Psoas muscle (tissue), 8 donors: Measurements from ENCODE around the gene MYO15B. TPM values are rescaled to one million over a fixed set of nuclear protein-coding genes. Genes with fewer than 3 reads are reported as not detected.

Experiments used
- ATAC-seq, 4 donors: fragments of 200-7000 bp; cut with Tn5 transposase; one replicate each; pipeline ENCODE4 v1.9.1; 2020; ENCODE audit warnings: moderate library complexity in 3 of 4, mild to moderate bottlenecking in 2 of 4
- DNase-seq, 2 donors: peaks; one replicate each; pipeline ENCODE4 v3.0.0-alpha.2; 2020
- H3K27ac ChIP-seq: fragments of 200-600 bp; one replicate; pipeline ENCODE4 v1.8.0; 2022
- H3K27me3 ChIP-seq, 3 donors: fragments of 200-600 bp in 1 of 3; one replicate each; pipeline versions ENCODE4 v1.6.1 to v1.8.0; 2013 to 2022; ENCODE audit warnings: low read length in 2 of 3, mild to moderate bottlenecking in 2 of 3, moderate library complexity in 1 of 3; ENCODE audit not compliant: insufficient read depth in 3 of 3
- H3K36me3 ChIP-seq, 2 donors: fragments of 200-600 bp in 1 of 2; one replicate each; pipeline versions ENCODE4 v1.6.1 to v1.8.0; 2013 to 2022; ENCODE audit warnings: low read depth in 1 of 2, mild to moderate bottlenecking in 1 of 2, moderate library complexity in 1 of 2; ENCODE audit not compliant: insufficient read depth in 1 of 2
- H3K4me1 ChIP-seq: fragments of 200-600 bp; one replicate; pipeline ENCODE4 v1.8.0; 2022
- H3K4me3 ChIP-seq: fragments of 200-600 bp; one replicate; pipeline ENCODE4 v1.8.0; 2022; ENCODE audit warnings: mild to moderate bottlenecking
- H3K9me3 ChIP-seq: fragments of 200-600 bp; one replicate; pipeline ENCODE4 v1.8.0; 2022
- WGBS, 3 donors: extraction: QIAGEN DNeasy Blood & Tissue Kit; methylation state at CpG; one replicate each; pipeline versions ENCODE4 v1.1.6 to v1.1.7; 2013; 5-methylcytosine and 5-hydroxymethylcytosine counted together
- intact Hi-C, 2 donors: fragments of 100-400 bp; cut with DNase I; formaldehyde crosslinking; loops; one replicate each; pipeline versions ENCODE4 v1.11.0 to v1.14.2; 2022
- polyA plus RNA-seq, 3 donors: library from polyadenylated mRNA; stranded (reverse); fragments of 200-250 nt; gene quantifications; one replicate each; pipeline ENCODE4 v1.2.3, GENCODE V29; 2013
- total RNA-seq, 4 donors: library from RNA; stranded (reverse); fragmentation: NEBNext Ultra II Directional in 2 of 4; extraction: Animal tissue kit (Norgen Biotek cat#: 25700) in 2 of 4; gene quantifications; one replicate each; pipeline versions ENCODE4 v1.2.1 to v1.2.4, GENCODE V29; 2021 to 2023
- TF ChIP-seq, protein P1 (sequence below): fragments of 200-600 bp; IDR thresholded peaks from one replicate; pipeline ENCODE4 v1.8.0; 2022; ENCODE audit warnings: antibody characterized with exemption
- donor health status: healthy with polysubstance abuse.
- donor health status: DM: no; HTN: no; CAD: no; lungs with moderate emphysema.
- donor health status: Bipolar disorder and iron deficiency.
- donor health status: healthy.
- donor health status: DM: yes; HTN: yes; CAD: no.
- donor health status: DM: no; HTN: no; CAD: no.
- donor health status: DM: no; HTN: no; CAD: no.
- donor health status: DM: yes; HTN: yes; CAD: no.

Gene MYO15B
- total and polyA plus RNA-seq, 7 donors = 5.2 to 28.2 (median 16.7) TPM

DNA sequence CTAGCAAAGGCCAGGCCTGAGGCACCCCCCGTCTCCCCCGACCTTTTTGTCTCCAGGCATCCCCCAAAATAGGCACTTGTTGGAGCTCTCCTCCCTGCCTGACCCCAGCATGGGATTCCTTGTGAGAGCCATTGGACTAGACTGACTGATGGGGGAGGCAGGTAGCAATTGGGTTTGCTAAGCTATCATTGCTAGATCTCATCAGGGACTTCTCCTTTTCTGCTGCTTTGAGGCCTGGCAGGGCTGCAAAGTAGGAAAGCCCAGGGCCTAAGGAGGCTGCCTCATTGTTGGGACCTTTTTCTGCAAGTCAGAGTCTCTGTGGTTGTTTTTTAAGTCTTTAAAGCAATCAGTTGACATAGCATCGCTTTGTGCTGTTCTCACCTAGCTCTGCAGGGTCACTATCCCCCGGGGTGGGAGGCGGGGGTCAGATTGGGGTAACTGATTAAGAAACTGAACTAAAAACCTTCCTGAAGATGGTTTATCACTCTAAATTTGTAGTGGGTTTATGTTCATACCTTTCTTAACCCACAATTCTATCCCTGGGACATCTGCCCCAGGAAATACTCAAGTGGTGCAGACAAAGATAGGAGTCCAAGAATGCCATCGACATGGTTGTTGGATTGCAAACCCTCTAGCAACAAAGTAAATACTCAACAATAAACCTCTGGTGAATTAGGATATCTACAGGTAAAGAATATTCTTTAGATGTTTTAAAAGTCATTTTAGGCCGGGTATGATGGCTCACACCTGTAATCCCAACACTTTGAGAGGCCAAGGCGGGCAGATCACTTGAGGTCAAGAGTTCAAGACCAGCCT is 34.1 kb upstream of the MYO15B start:
- Histone ChIP-seq H3K27ac (no peak overlapping the region), H3K9me3 (no peaks in the 10 kb centered on the region), H3K4me1 (no peaks in the 10 kb centered on the region), H3K27me3 (no peaks in the 10 kb centered on the region), H3K36me3 (no peaks in the 10 kb centered on the region), H3K4me3 (no peak overlapping the region)
- TF ChIP-seq, protein P1, sequence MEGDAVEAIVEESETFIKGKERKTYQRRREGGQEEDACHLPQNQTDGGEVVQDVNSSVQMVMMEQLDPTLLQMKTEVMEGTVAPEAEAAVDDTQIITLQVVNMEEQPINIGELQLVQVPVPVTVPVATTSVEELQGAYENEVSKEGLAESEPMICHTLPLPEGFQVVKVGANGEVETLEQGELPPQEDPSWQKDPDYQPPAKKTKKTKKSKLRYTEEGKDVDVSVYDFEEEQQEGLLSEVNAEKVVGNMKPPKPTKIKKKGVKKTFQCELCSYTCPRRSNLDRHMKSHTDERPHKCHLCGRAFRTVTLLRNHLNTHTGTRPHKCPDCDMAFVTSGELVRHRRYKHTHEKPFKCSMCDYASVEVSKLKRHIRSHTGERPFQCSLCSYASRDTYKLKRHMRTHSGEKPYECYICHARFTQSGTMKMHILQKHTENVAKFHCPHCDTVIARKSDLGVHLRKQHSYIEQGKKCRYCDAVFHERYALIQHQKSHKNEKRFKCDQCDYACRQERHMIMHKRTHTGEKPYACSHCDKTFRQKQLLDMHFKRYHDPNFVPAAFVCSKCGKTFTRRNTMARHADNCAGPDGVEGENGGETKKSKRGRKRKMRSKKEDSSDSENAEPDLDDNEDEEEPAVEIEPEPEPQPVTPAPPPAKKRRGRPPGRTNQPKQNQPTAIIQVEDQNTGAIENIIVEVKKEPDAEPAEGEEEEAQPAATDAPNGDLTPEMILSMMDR = no peak
- WGBS, 3 donors = 86 to 90% (median 88%) methylated on average over 8 of the region's 8 CpGs
- ATAC-seq = no peak
- no peak for DNase-seq
- intact Hi-C loops = no loop called here

DNA sequence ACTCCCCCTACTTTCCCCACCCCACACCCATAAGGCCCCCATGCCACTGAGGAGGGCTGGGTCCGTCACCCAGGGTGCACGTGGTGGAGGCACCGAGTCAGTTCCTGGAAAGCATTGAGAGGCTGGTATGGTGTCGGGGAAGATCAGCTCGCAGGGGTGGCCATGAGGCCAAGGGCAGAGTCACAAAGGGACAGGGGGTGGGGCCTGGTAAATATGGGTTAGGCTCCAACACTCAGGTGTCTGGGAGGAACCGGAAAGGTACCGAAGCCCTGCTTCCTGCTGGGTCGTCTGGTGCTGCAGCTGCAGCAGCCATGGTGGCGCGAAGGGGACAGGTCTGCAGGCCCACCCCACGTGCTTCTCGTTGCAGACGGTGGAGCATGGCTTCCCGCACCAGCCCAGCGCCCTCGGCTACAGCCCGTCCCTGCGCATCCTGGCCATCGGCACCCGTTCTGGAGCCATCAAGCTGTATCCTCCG is 31.9 kb upstream of the MYO15B start:
- Histone ChIP-seq H3K27ac (no peak overlapping the region), H3K36me3 (no peaks in the 10 kb centered on the region), H3K4me3 (no peak overlapping the region), H3K9me3 (no peaks in the 10 kb centered on the region), H3K4me1 (no peaks in the 10 kb centered on the region), H3K27me3 (no peaks in the 10 kb centered on the region)
- ATAC-seq = no peak
- TF ChIP-seq, protein P1 = no peak
- no peak for DNase-seq
- intact Hi-C loops = no loop called here
- 93 to 95% (median 93%) methylated on average over 21 of the region's 21 CpGs for WGBS, 3 donors

DNA sequence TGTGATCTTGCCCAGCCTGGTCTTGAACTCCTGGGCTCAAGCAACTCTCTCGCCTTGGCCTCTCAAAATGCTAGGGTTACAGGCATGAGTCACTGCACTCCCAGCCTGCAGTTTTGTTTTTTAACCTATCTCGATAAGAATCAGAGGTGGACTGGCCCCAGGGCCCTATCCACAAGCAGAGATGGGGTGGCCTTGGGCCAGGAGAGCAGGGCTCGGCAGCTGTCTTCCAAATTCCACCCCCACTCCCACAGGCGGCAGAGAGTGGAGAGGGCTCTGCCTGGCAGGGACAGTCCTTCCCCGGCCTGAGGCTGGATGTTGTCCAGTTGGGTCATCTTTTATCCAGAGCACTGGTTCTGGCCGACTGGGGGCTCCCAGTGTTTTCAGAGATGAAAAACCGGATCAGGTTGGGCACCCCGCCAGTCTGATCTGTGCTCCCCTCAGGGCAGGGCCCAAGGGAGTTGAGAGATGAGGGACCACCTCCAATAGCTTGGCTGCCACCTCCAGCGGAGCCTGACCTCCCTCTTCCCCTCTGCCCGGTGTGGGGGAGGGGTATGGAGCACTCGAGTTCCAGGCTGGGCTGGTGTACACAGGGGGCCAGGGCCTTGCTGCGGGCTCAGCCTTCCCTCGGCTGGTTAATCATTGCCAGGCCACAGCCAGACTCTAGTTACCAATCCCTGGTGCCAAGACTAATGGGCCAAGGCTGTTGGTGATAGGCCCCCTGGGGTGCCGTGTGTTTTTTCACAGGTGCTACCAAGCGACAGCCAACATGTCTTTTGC is 30.3 kb upstream of the MYO15B start:
- Histone ChIP-seq H3K27me3 (no peaks in the 10 kb centered on the region), H3K9me3 (no peaks in the 10 kb centered on the region), H3K36me3 (no peaks in the 10 kb centered on the region), H3K27ac (no peak overlapping the region), H3K4me1 (no peaks in the 10 kb centered on the region), H3K4me3 (no peak overlapping the region)
- intact Hi-C loops = no loop called here
- ATAC-seq = peak; percentile 47 to 55 (median 49)
- WGBS, 3 donors = 33 to 40% (median 34%) methylated on average over 14 to 15 of the region's 15 CpGs
- no peak for DNase-seq
- TF ChIP-seq, protein P1 = no peak

DNA sequence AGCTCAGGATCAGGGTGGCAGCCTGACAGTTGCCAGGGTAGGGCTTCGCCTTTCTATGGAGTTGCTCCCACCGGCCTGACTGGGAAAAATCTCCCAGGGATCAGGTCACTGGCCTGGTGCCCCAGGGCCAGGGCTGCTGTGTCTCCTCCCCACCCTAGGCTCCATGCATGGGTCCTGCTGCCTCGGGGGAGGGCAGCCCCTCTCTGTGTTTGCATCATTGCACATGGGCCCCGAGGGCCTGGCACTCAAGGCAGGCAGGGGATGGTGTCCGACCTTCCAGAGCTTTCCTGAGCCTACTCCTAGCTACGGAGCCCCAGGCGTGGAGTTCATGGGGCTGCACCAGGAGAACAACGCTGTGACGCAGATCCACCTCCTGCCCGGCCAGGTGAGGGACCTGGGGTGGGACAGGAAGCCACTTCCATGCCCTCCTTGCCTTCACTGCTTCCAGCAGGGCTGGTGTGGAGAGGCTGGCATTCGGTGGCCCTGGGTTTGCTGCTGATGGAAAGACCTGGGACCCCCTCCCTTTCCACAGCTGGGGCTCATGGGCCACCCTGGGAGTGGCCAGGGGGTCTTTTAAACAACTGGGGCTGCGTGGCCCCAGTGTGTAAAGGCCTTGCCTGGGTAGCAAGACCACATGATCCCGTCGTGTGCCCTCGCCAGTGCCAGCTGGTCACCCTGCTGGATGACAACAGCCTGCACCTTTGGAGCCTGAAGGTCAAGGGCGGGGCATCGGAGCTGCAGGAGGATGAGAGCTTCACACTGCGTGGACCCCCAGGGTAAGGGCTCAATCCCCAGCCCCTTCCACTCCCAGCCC is 29.5 kb upstream of the MYO15B start:
- no peak overlapping the region for H3K4me3 ChIP-seq
- H3K4me1 ChIP-seq = no peaks in the 10 kb centered on the region
- DNase-seq = no peak
- no peaks in the 10 kb centered on the region for H3K36me3 ChIP-seq
- H3K9me3 ChIP-seq = no peaks in the 10 kb centered on the region
- ATAC-seq = no peak
- TF ChIP-seq, protein P1 = no peak
- intact Hi-C loops = no loop called here
- WGBS, 3 donors = 73 to 78% (median 77%) methylated on average over 18 of the region's 18 CpGs
- H3K27me3 ChIP-seq = no peaks in the 10 kb centered on the region
- no peak overlapping the region for H3K27ac ChIP-seq
